ENCODE results near the gene NOL12. TPM values are rescaled to one million over a fixed set of nuclear protein-coding genes. Genes with fewer than 3 reads are reported as not detected.
"Not testable (repeated sequence)": the region's sequence is repeated elsewhere in the genome, so short reads cannot be mapped to it uniquely, and the experiment has no call there.

Gene NOL12
- total RNA-seq, 1 experiment from 2014 or later: 44.3 TPM

- Histone ChIP-seq H3K9me2 (ENCODE audit: insufficient read depth) (no peaks in the 10 kb centered on the region), H3F3A (ENCODE audit: insufficient read depth, low read depth) (peaks cover 33% of the 10 kb centered on the region), H4K20me1 (ENCODE audit: insufficient read depth) (peaks cover 11% of the 10 kb centered on the region; the same call in 1 of the 2 replicates), H3K4me3 (no peak overlapping the region), H2AFZ (no peak overlapping the region), H3K27ac (no peak overlapping the region), H3K4me1 (replicated peaks; ENCODE audit: insufficient read depth) (peaks cover 34% of the 10 kb centered on the region), H3K27me3 (ENCODE audit: insufficient read depth, low read depth) (no peaks in the 10 kb centered on the region), H3K4me2 (no peak overlapping the region), H3K36me3 (ENCODE audit: low read depth) (peaks cover 36% of the 10 kb centered on the region), H3K79me2 (ENCODE audit: low read depth) (peaks cover 36% of the 10 kb centered on the region), H3K9me3 (ENCODE audit: insufficient read depth, low read depth) (no peaks in the 10 kb centered on the region)
- BruUV-seq (replicated peaks): no TSS peak
- CTCF ChIA-PET: no interaction called here
- DNase-seq: no peak
- TF ChIP-seq CTCF (conservative IDR thresholded peaks at IDR 0.05) (no peak), EZH2 (IDR thresholded peaks at IDR 0.05; ENCODE audit: low read depth) (no peak)
- intact Hi-C loops (cut with micrococcal nuclease; ENCODE audit: unreplicated experiment): no loop called here
- POLR2A ChIA-PET (ENCODE audit: unreplicated experiment): no interaction called here
Observed at GRCh38 chr22:37690407-37690806, 4.3 kb downstream of the NOL12 start.

GRCh38 chr22:37690901-37691504 lies 4.9 kb downstream of the NOL12 start:
- peaks cover 36% of the 10 kb centered on the region for H3K79me2 ChIP-seq (ENCODE audit: low read depth)
- TF ChIP-seq CTCF (conservative IDR thresholded peaks at IDR 0.05) (no peak), EZH2 (IDR thresholded peaks at IDR 0.05; ENCODE audit: low read depth) (no peak)
- no peak overlapping the region for H3K27ac ChIP-seq
- intact Hi-C loops (cut with micrococcal nuclease; ENCODE audit: unreplicated experiment): no loop called here
- H3K36me3 ChIP-seq (ENCODE audit: low read depth): peaks cover 36% of the 10 kb centered on the region
- no peaks in the 10 kb centered on the region for H3K27me3 ChIP-seq (ENCODE audit: insufficient read depth, low read depth)
- H3K4me3 ChIP-seq: no peak overlapping the region
- H3K9me3 ChIP-seq (ENCODE audit: insufficient read depth, low read depth): no peaks in the 10 kb centered on the region
- no peaks in the 10 kb centered on the region for H3K9me2 ChIP-seq (ENCODE audit: insufficient read depth)
- no peak overlapping the region for H2AFZ ChIP-seq
- H3K4me1 ChIP-seq (replicated peaks; ENCODE audit: insufficient read depth): peaks cover 34% of the 10 kb centered on the region
- ChIA-PET POLR2A (ENCODE audit: unreplicated experiment) (no interaction called here), CTCF (no interaction called here)
- DNase-seq: no peak
- no TSS peak for BruUV-seq (replicated peaks)
- no peak overlapping the region for H3K4me2 ChIP-seq
- H4K20me1 ChIP-seq (ENCODE audit: insufficient read depth): peaks cover 11% of the 10 kb centered on the region; the same call in 1 of the 2 replicates
- H3F3A ChIP-seq (ENCODE audit: insufficient read depth, low read depth): peaks cover 36% of the 10 kb centered on the region

- POLR2A ChIA-PET (ENCODE audit: unreplicated experiment): no interaction called here
- Histone ChIP-seq H4K20me1 (ENCODE audit: insufficient read depth) (peaks cover 11% of the 10 kb centered on the region; the same call in 1 of the 2 replicates), H3K9me2 (ENCODE audit: insufficient read depth) (no peaks in the 10 kb centered on the region), H3K4me2 (no peak overlapping the region), H3K4me3 (no peak overlapping the region), H3K27me3 (ENCODE audit: insufficient read depth, low read depth) (no peaks in the 10 kb centered on the region), H2AFZ (no peak overlapping the region), H3F3A (ENCODE audit: insufficient read depth, low read depth) (peaks cover 51% of the 10 kb centered on the region), H3K79me2 (ENCODE audit: low read depth) (peaks cover 22% of the 10 kb centered on the region), H3K9me3 (ENCODE audit: insufficient read depth, low read depth) (no peaks in the 10 kb centered on the region), H3K27ac (no peak overlapping the region), H3K4me1 (replicated peaks; ENCODE audit: insufficient read depth) (peaks cover 36% of the 10 kb centered on the region), H3K36me3 (ENCODE audit: low read depth) (peaks cover 36% of the 10 kb centered on the region)
- no peak for TF ChIP-seq CTCF (conservative IDR thresholded peaks at IDR 0.05)
- no peak for TF ChIP-seq EZH2 (IDR thresholded peaks at IDR 0.05; ENCODE audit: low read depth)
- BruUV-seq (replicated peaks): no TSS peak
- intact Hi-C loops (cut with micrococcal nuclease; ENCODE audit: unreplicated experiment): no loop called here
- CTCF ChIA-PET: interaction anchor here (0.6 kb wide), 1 partner anchor 85 kb away, joined by 3 read pairs; no protein-coding TSS in a partner anchor
- DNase-seq: no peak
Observed at GRCh38 chr22:37692627-37693285, 6.6 kb downstream of the NOL12 start.

GRCh38 chr22:37694131-37694530 lies 8.0 kb downstream of the NOL12 start:
- Histone ChIP-seq H3F3A (ENCODE audit: insufficient read depth, low read depth) (peaks cover 40% of the 10 kb centered on the region), H3K4me1 (replicated peaks; ENCODE audit: insufficient read depth) (peaks cover 24% of the 10 kb centered on the region), H3K36me3 (ENCODE audit: low read depth) (peaks cover 28% of the 10 kb centered on the region), H4K20me1 (ENCODE audit: insufficient read depth) (peaks cover 11% of the 10 kb centered on the region; the same call in 1 of the 2 replicates)
- H3K27ac ChIP-seq; H2AFZ ChIP-seq; H3K9me2 ChIP-seq (ENCODE audit: insufficient read depth); intact Hi-C loops (cut with micrococcal nuclease; ENCODE audit: unreplicated experiment); H3K79me2 ChIP-seq (ENCODE audit: low read depth); H3K27me3 ChIP-seq (ENCODE audit: insufficient read depth, low read depth); H3K4me3 ChIP-seq; H3K4me2 ChIP-seq; H3K9me3 ChIP-seq (ENCODE audit: insufficient read depth, low read depth); BruUV-seq (replicated peaks): not testable (repeated sequence)
- CTCF ChIA-PET: interaction anchor here (0.7 kb wide), 2 partner anchors 8 to 51 kb away, joined by 3 to 7 read pairs; partner anchors contain the start of gene NOL12
- POLR2A ChIA-PET (ENCODE audit: unreplicated experiment): interaction anchor here (0.6 kb wide), 3 partner anchors 8 to 173 kb away, joined by 3 to 4 read pairs (median 4); partner anchors contain the start of gene NOL12
- DNase-seq: peak in 1 of 2 experiments; percentile 25

- H3K9me3 ChIP-seq (ENCODE audit: insufficient read depth, low read depth); H3K27me3 ChIP-seq (ENCODE audit: insufficient read depth, low read depth); H2AFZ ChIP-seq; BruUV-seq (replicated peaks); H4K20me1 ChIP-seq (ENCODE audit: insufficient read depth); H3K4me3 ChIP-seq; DNase-seq; H3K79me2 ChIP-seq (ENCODE audit: low read depth); H3K9me2 ChIP-seq (ENCODE audit: insufficient read depth); POLR2A ChIA-PET (ENCODE audit: unreplicated experiment): not testable (repeated sequence)
- Histone ChIP-seq H3F3A (ENCODE audit: insufficient read depth, low read depth) (peaks cover 33% of the 10 kb centered on the region), H3K4me2 (peak overlapping the region; percentile 71), H3K27ac (0 out of 2 replicates have a peak overlapping the region, but pooled peaks have one; percentile 1), H3K4me1 (replicated peaks; ENCODE audit: insufficient read depth) (peaks cover 17% of the 10 kb centered on the region), H3K36me3 (ENCODE audit: low read depth) (peaks cover 13% of the 10 kb centered on the region)
- CTCF ChIA-PET: interaction anchor here (0.7 to 1.1 kb wide), 2 partner anchors 53 to 88 kb away, joined by 4 to 7 read pairs; no protein-coding TSS in a partner anchor
- intact Hi-C loops (cut with micrococcal nuclease; ENCODE audit: unreplicated experiment): loop anchor here (2.0 kb wide), 2 partner anchors 15 to 47 kb away; no protein-coding TSS in a partner anchor
Observed at GRCh38 chr22:37696260-37696656, 10.1 kb downstream of the NOL12 start.
